Lower leg skin (tissue), 3 donors: ENCODE results near the gene TC2N.

ENCODE experiments used
- POLR2A ChIP-seq, 2 donors: fragments of 450-650 bp; IDR thresholded peaks; one replicate each; pipeline ENCODE4 v1.6.1; 2016 to 2017; ENCODE audit warnings: antibody characterized with exemption in 2 of 2, mild to moderate bottlenecking in 1 of 2, moderate library complexity in 1 of 2
- TF ChIP-seq, protein P1 (sequence below), 3 donors: fragments of 450-650 bp; IDR thresholded peaks; one replicate each; pipeline ENCODE4 v1.5.1; 2016; ENCODE audit warnings: antibody characterized with exemption in 3 of 3, mild to moderate bottlenecking in 3 of 3, moderate library complexity in 2 of 3

DNA sequence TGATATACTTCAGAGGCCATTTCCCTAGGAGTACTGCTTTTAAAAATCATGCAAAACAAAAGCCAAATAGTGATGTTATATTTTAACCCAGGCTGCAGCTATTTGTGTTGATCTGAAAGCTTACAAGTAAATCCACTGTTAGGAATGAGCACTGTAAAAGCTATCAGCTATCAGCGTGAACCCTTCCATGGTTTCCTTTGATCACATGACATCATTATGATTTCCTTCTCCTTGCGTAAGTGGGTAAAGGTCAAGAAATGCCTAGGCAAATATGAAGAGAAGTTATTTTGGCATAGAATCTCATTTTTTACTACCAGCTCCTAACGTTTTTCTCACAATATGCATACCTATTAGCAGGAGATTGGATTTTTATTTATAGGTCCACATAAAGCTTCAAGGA, 86.9 kb downstream of the TC2N start:
- TF ChIP-seq, protein P1, sequence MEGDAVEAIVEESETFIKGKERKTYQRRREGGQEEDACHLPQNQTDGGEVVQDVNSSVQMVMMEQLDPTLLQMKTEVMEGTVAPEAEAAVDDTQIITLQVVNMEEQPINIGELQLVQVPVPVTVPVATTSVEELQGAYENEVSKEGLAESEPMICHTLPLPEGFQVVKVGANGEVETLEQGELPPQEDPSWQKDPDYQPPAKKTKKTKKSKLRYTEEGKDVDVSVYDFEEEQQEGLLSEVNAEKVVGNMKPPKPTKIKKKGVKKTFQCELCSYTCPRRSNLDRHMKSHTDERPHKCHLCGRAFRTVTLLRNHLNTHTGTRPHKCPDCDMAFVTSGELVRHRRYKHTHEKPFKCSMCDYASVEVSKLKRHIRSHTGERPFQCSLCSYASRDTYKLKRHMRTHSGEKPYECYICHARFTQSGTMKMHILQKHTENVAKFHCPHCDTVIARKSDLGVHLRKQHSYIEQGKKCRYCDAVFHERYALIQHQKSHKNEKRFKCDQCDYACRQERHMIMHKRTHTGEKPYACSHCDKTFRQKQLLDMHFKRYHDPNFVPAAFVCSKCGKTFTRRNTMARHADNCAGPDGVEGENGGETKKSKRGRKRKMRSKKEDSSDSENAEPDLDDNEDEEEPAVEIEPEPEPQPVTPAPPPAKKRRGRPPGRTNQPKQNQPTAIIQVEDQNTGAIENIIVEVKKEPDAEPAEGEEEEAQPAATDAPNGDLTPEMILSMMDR (IDR thresholded peaks at IDR 0.05) = no peak
- TF ChIP-seq POLR2A (IDR thresholded peaks at IDR 0.05) = no peak
